Astrocyte (in vitro differentiated cells and primary cell): ENCODE results near the gene ANKRD2.

ENCODE experiments used
- CTCF ChIP-seq: IDR thresholded peaks from 2 replicates; pipeline ENCODE4 v1.5.1; 2011; ENCODE audit warnings: low read depth, mild to moderate bottlenecking, inconsistent platforms, low read length, moderate library complexity; ENCODE audit not compliant: insufficient read depth
- EZH2 ChIP-seq: IDR thresholded peaks from 2 replicates; pipeline ENCODE4 v1.6.1; 2012; ENCODE audit warnings: mild to moderate bottlenecking, low read length, inconsistent platforms; ENCODE audit not compliant: insufficient read depth

GRCh38 chr10:97607095-97607636 lies 34.6 kb downstream of the ANKRD2 start:
- TF ChIP-seq CTCF, result no peak
- TF ChIP-seq EZH2, result no peak
